ENCODE measurements around the gene TFEC. TPM values are rescaled to one million over a fixed set of nuclear protein-coding genes. Genes with fewer than 3 reads are reported as not detected.

Gene TFEC
- total and polyA plus RNA-seq, 7 donors, result 0.15 to 0.93 (median 0.71) TPM

GRCh38 chr7:115987486-115987885 lies 43.1 kb downstream of the TFEC start:
- no peaks in the 10 kb centered on the region for H3K4me1 ChIP-seq
- no peak for DNase-seq
- intact Hi-C loops (cut with DNase I), result no loop called here
- H3K27me3 ChIP-seq (ENCODE audit: insufficient read depth in 3 of 3, low read length in 2 of 3), result no peaks in the 10 kb centered on the region
- no peak overlapping the region for H3K4me3 ChIP-seq
- no peaks in the 10 kb centered on the region for H3K9me3 ChIP-seq
- TF ChIP-seq CTCF (IDR thresholded peaks at IDR 0.05), result no peak
- no peak overlapping the region for H3K27ac ChIP-seq
- no peak for ATAC-seq
- no peaks in the 10 kb centered on the region for H3K36me3 ChIP-seq (ENCODE audit: insufficient read depth in 1 of 2, low read depth in 1 of 2)

- DNase-seq, result no peak
- intact Hi-C loops (cut with DNase I), result no loop called here
- TF ChIP-seq CTCF (IDR thresholded peaks at IDR 0.05), result no peak
Measured at GRCh38 chr7:115984105-115984504, 46.5 kb downstream of the TFEC start.

GRCh38 chr7:115980159-115980558 lies 50.4 kb downstream of the TFEC start:
- no peak for ATAC-seq
- DNase-seq, result no peak
- no peak overlapping the region for H3K4me3 ChIP-seq
- no peak overlapping the region for H3K27ac ChIP-seq
- intact Hi-C loops (cut with DNase I), result no loop called here
- H3K9me3 ChIP-seq, result no peaks in the 10 kb centered on the region
- TF ChIP-seq CTCF (IDR thresholded peaks at IDR 0.05), result no peak
- H3K36me3 ChIP-seq (ENCODE audit: insufficient read depth in 1 of 2, low read depth in 1 of 2), result no peaks in the 10 kb centered on the region
- no peaks in the 10 kb centered on the region for H3K4me1 ChIP-seq
- no peaks in the 10 kb centered on the region for H3K27me3 ChIP-seq (ENCODE audit: insufficient read depth in 3 of 3, low read length in 2 of 3)

More at GRCh38 chr7:115984105-115984504, 46.5 kb downstream of the TFEC start:
- Histone ChIP-seq H3K4me3 (no peak overlapping the region), H3K4me1 (no peaks in the 10 kb centered on the region), H3K27me3 (ENCODE audit: insufficient read depth in 3 of 3, low read length in 2 of 3) (no peaks in the 10 kb centered on the region), H3K36me3 (ENCODE audit: insufficient read depth in 1 of 2, low read depth in 1 of 2) (no peaks in the 10 kb centered on the region), H3K9me3 (no peaks in the 10 kb centered on the region), H3K27ac (no peak overlapping the region)
- ATAC-seq, result no peak

GRCh38 chr7:115976651-115977050 lies 53.9 kb downstream of the TFEC start:
- H3K27ac ChIP-seq, result no peak overlapping the region
- no peaks in the 10 kb centered on the region for H3K9me3 ChIP-seq
- no peak for DNase-seq
- intact Hi-C loops (cut with DNase I), result no loop called here
- no peak overlapping the region for H3K4me3 ChIP-seq
- no peaks in the 10 kb centered on the region for H3K27me3 ChIP-seq (ENCODE audit: insufficient read depth in 3 of 3, low read length in 2 of 3)
- no peaks in the 10 kb centered on the region for H3K36me3 ChIP-seq (ENCODE audit: insufficient read depth in 1 of 2, low read depth in 1 of 2)
- no peaks in the 10 kb centered on the region for H3K4me1 ChIP-seq
- 44 to 56% (median 52%) methylated on average over 3 of the region's 3 CpGs for WGBS, 3 donors
- no peak for TF ChIP-seq CTCF (IDR thresholded peaks at IDR 0.05)
- no peak for ATAC-seq

- no peak overlapping the region for H3K27ac ChIP-seq
- intact Hi-C loops (cut with DNase I), result no loop called here
- H3K4me1 ChIP-seq, result no peaks in the 10 kb centered on the region
- no peak for DNase-seq
- WGBS, 3 donors, result 72 to 77% (median 75%) methylated on average over 5 of the region's 5 CpGs
- no peak overlapping the region for H3K4me3 ChIP-seq
- H3K27me3 ChIP-seq (ENCODE audit: insufficient read depth in 3 of 3, low read length in 2 of 3), result no peaks in the 10 kb centered on the region
- no peaks in the 10 kb centered on the region for H3K9me3 ChIP-seq
- no peak for ATAC-seq
- H3K36me3 ChIP-seq (ENCODE audit: insufficient read depth in 1 of 2, low read depth in 1 of 2), result no peaks in the 10 kb centered on the region
- no peak for TF ChIP-seq CTCF (IDR thresholded peaks at IDR 0.05)
Measured at GRCh38 chr7:115975766-115976165, 54.8 kb downstream of the TFEC start.

Measured in psoas muscle (tissue), 8 donors.